Measurements from ENCODE around the gene PCDHGA1.

DNA sequence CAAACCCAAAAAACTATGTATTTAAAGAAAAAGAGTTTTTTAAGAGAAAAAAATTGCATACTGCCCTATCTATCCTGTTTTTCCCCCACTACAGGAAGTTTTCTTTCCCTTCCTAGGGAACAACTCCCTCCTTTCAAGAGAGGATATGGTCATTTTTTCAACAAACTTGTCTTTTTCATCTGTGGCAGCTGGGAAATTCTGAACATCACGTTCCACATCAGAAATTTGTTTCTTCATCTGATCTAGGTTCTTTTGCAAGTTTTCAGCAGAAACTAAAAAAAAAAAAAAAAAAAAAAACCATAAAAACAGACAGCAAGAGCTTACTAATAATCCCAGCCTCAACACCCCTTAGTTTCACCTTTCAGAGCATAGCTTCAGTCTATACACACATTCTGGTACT is 197.1 kb downstream of the PCDHGA1 start:
- no peak for TF ChIP-seq EZH2 (IDR thresholded peaks at IDR 0.05; ENCODE audit: borderline replicate concordance, insufficient read depth, low read depth, low read length, poor library complexity, severe bottlenecking)
- no peak for TF ChIP-seq CTCF (IDR thresholded peaks at IDR 0.05)
